Ishikawa (cell line): Measurements from ENCODE around the gene FAM177A1.

Experiments
- CEBPB ChIP-seq: IDR thresholded peaks from 2 replicates; pipeline ENCODE4 v1.6.1; 2012
- CREB1 ChIP-seq: IDR thresholded peaks from 2 replicates; pipeline ENCODE4 v1.6.1; 2012; ENCODE audit warnings: low read depth
- EP300 ChIP-seq: IDR thresholded peaks from 2 replicates; pipeline ENCODE4 v1.6.1; 2012; ENCODE audit warnings: borderline replicate concordance
- NFIC ChIP-seq: IDR thresholded peaks from 2 replicates; pipeline ENCODE4 v1.6.1; 2012
- REST ChIP-seq: IDR thresholded peaks from 2 replicates; pipeline ENCODE4 v1.6.1; 2012; ENCODE audit warnings: low read depth, mild to moderate bottlenecking
- TAF1 ChIP-seq: IDR thresholded peaks from 2 replicates; pipeline ENCODE4 v1.6.1; 2012; ENCODE audit warnings: low read depth, mild to moderate bottlenecking
- TF ChIP-seq, protein P1 (sequence below): IDR thresholded peaks from 2 replicates; pipeline ENCODE4 v1.6.1; 2012

DNA sequence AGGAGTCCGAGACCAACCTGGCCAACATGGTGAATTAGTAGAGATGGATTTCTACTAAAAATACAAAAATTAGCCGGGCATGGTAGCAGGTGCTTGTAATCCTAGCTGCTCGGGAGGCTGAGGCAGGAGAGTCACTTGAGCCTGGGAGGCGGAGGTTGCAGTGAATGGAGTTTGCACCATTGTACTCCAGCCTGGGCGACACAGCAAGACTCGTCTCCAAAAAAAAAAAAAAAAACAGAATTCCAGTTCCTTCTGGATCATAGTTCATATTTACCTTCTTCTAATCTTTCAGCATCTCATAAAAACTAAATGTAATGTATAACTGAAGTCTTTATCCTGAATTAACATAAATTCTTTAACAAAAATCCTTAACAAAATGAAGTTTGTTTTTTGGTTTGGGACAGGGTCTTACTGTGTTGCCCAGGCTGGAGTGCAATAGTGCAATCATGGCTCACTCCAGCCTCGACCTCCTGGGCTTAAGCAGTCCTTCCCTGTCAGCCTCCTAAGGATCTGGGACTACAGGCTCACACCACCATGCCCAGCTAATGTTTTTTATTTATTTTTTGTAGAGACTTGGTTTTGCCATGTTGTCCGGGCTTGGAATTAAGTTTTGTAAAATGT is 37.6 kb downstream of the FAM177A1 start:
- TF ChIP-seq CREB1 (no peak), TAF1 (no peak), REST (no peak), CEBPB (no peak), EP300 (no peak), NFIC (no peak)
- TF ChIP-seq, protein P1, sequence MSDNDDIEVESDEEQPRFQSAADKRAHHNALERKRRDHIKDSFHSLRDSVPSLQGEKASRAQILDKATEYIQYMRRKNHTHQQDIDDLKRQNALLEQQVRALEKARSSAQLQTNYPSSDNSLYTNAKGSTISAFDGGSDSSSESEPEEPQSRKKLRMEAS, result no peak
